Nephron progenitor cell (in vitro differentiated cells): ENCODE measurements around the gene DNAI7.

Experiments
- DNase-seq: peaks from one replicate; pipeline ENCODE4 v3.0.0; 2021
- H3K27ac Mint-ChIP-seq: 2 replicates; pipeline ENCODE4 v1.8.0; 2021; ENCODE audit warnings: mild to moderate bottlenecking, moderate library complexity, mixed read lengths
- H3K27me3 Mint-ChIP-seq: 2 replicates; pipeline ENCODE4 v1.8.0; 2021; ENCODE audit warnings: mild to moderate bottlenecking, low read depth, mixed read lengths; ENCODE audit not compliant: poor library complexity
- H3K36me3 Mint-ChIP-seq: 2 replicates; pipeline ENCODE4 v1.8.0; 2021; ENCODE audit warnings: low read depth, mixed read lengths
- H3K4me1 Mint-ChIP-seq: 2 replicates; pipeline ENCODE4 v1.8.0; 2021; ENCODE audit warnings: mixed read lengths
- H3K4me3 Mint-ChIP-seq: 2 replicates; pipeline ENCODE4 v1.8.0; 2021; ENCODE audit warnings: mild to moderate bottlenecking, moderate library complexity, mixed read lengths
- H3K9me3 Mint-ChIP-seq: 2 replicates; pipeline ENCODE4 v1.8.0; 2021; ENCODE audit warnings: mild to moderate bottlenecking, moderate library complexity, mixed read lengths
- TF ChIP-seq, protein P1 (sequence below): fragments of 200-600 bp; sonication (generic); IDR thresholded peaks from 2 replicates; pipeline ENCODE4 v1.5.0; 2021; ENCODE audit warnings: antibody characterized with exemption

Gene DNAI7

DNA sequence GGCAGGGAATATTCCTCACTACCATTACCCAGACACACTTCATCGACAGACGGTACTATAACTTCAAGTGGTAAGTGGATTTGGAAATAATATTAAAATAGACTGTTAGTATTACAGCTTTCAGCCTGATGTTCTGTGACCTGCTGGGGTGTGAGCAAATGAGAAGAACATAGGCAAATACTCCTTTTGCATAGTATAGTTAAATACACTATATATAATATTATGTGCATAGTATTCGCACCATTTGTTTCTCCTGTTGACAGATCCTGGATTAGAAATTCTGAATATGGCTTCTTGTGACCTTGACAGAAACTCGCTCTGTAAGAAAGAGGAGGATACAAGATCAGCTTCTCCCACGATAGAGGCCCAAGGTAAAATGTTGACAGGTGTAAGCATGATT is 115.6 kb downstream of the DNAI7 start:
- Mint-ChIP-seq H3K4me1 (no peaks in the 10 kb centered on the region), H3K4me3 (no peak overlapping the region), H3K27me3 (peaks cover 11% of the 10 kb centered on the region), H3K27ac (no peak overlapping the region), H3K9me3 (no peaks in the 10 kb centered on the region), H3K36me3 (no peaks in the 10 kb centered on the region)
- no peak for DNase-seq
- TF ChIP-seq, protein P1, sequence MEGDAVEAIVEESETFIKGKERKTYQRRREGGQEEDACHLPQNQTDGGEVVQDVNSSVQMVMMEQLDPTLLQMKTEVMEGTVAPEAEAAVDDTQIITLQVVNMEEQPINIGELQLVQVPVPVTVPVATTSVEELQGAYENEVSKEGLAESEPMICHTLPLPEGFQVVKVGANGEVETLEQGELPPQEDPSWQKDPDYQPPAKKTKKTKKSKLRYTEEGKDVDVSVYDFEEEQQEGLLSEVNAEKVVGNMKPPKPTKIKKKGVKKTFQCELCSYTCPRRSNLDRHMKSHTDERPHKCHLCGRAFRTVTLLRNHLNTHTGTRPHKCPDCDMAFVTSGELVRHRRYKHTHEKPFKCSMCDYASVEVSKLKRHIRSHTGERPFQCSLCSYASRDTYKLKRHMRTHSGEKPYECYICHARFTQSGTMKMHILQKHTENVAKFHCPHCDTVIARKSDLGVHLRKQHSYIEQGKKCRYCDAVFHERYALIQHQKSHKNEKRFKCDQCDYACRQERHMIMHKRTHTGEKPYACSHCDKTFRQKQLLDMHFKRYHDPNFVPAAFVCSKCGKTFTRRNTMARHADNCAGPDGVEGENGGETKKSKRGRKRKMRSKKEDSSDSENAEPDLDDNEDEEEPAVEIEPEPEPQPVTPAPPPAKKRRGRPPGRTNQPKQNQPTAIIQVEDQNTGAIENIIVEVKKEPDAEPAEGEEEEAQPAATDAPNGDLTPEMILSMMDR: no peak

DNA sequence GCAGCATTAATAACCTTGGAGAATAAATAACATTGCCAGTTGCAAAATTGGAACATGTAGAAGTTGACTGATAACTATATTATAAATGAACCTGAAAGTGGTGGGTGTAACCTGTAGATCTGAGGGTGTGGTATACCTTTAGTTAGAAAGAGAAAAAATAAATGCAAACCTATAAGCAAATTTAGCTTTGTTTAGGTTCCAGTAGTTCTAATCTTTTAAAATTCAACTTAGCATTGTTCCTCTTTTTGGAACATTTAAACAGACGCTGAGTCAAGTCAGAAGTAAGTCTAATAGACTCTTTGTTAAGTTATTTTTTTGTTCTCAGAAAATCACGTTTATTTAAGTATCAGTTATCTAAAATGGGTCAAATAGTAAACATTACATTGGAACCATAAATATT is 120.0 kb downstream of the DNAI7 start:
- Mint-ChIP-seq H3K27me3 (peaks cover 11% of the 10 kb centered on the region), H3K9me3 (no peaks in the 10 kb centered on the region), H3K4me3 (no peak overlapping the region), H3K36me3 (no peaks in the 10 kb centered on the region), H3K27ac (no peak overlapping the region), H3K4me1 (no peaks in the 10 kb centered on the region)
- TF ChIP-seq, protein P1: no peak
- DNase-seq: no peak

DNA sequence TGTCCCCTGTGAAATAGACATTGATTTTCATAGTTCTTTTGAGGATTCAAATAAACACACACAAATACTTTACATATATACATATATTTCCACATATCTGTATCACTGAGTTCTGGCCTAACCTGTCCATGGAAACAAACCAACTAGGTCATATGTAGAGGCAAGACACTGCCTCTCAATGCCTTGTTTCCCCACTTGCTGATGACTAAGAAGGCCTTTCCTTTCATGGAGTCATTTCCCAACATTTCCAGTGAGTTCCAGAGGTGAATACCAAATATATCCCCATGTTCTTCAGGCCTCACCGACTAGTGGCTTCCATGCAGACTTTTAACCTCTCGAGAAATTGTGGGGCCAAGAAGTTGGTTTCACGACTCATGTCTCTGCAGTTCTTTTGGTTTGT is 120.8 kb downstream of the DNAI7 start:
- TF ChIP-seq, protein P1: no peak
- Mint-ChIP-seq H3K36me3 (no peaks in the 10 kb centered on the region), H3K9me3 (no peaks in the 10 kb centered on the region), H3K4me1 (no peaks in the 10 kb centered on the region), H3K27me3 (peaks cover 11% of the 10 kb centered on the region), H3K4me3 (no peak overlapping the region), H3K27ac (no peak overlapping the region)
- DNase-seq: no peak

DNA sequence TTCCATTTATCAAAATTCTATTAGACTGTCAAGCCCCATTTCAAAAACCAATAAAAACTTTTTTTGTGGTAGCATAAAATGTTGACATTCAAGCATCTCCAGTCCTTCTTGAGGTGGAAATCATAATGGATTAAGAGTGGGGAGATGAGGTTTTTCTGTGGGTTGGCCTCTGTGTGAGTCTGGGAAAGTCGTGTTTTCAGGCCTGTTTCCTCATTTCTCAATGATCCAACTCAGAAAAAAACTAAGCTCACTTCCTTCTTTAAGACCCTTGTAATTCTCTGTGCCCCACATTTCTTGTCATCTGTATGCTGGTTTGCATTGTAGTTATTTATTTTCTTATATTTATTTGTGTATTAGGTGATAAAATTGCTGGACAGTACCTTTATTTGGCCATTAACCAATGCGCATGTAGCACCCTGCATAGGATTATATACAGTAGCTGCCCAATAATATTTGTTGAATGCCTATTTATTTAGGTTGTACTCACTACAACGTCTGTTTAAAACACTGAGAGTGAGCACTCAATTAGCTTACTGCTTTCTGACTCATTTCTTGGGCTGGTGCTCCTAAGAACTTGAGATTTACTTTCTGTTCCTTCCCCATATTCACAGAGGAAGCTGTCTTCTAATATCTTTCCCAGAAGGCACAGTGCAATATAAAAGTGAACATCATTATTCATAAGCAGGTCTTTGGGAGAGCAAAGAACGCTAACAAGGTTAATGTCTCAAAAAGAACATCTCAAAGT is 121.9 kb downstream of the DNAI7 start:
- Mint-ChIP-seq H3K4me3 (no peak overlapping the region), H3K4me1 (no peaks in the 10 kb centered on the region), H3K27me3 (peaks cover 11% of the 10 kb centered on the region), H3K36me3 (no peaks in the 10 kb centered on the region), H3K27ac (no peak overlapping the region), H3K9me3 (no peaks in the 10 kb centered on the region)
- no peak for DNase-seq
- TF ChIP-seq, protein P1: no peak

DNA sequence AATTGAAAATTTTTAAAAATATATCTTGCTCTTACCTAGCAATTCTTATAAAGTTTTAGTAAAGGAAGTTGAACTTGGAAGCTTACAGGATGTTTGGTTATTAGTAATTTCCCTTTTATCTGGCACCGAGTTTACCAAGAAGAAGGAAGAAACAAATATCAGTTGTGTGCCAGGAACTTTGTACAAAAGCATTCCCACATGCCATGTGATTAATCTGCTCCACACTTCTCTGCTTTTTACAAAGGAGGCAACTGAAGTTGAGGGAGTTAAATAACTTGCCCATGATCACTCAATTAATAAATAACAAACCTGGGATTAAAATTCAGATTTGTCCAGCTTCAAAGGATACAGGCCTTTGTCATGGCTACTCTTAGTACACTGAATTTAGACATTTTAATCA is 123.6 kb downstream of the DNAI7 start:
- no peak overlapping the region for H3K27ac Mint-ChIP-seq
- H3K36me3 Mint-ChIP-seq: no peaks in the 10 kb centered on the region
- no peaks in the 10 kb centered on the region for H3K4me1 Mint-ChIP-seq
- no peak for DNase-seq
- no peak overlapping the region for H3K4me3 Mint-ChIP-seq
- peaks cover 4% of the 10 kb centered on the region for H3K27me3 Mint-ChIP-seq
- TF ChIP-seq, protein P1: no peak
- H3K9me3 Mint-ChIP-seq: no peaks in the 10 kb centered on the region

DNA sequence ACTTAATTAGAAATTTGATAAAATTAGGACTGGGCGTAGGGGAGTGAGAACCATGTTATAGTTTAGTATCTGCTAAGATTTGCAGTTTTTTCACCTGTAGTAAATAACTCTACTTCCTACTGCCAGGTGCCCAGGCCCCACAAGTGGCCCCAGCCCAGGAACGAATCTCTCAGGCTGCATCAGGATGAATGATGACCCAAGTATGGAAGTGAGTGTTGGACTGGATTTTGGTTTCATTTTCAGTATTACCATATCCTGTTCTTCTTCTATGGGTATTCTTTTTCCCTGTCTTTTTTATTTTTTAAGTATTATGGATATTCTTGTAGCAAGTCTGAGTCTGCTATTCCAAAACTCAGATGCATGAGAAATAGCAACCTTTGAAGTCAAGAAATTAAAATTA is 125.7 kb downstream of the DNAI7 start:
- H3K27ac Mint-ChIP-seq: no peak overlapping the region
- no peaks in the 10 kb centered on the region for H3K4me1 Mint-ChIP-seq
- no peak overlapping the region for H3K4me3 Mint-ChIP-seq
- H3K27me3 Mint-ChIP-seq: no peaks in the 10 kb centered on the region
- no peaks in the 10 kb centered on the region for H3K36me3 Mint-ChIP-seq
- no peaks in the 10 kb centered on the region for H3K9me3 Mint-ChIP-seq
- TF ChIP-seq, protein P1: no peak
- DNase-seq: no peak
